NCI-H748 (cell line): Measurements from ENCODE around the gene ZNF823.

Source experiments
- DNase-seq: peaks from one replicate; lab custom pipeline; 2025; ENCODE audit not compliant: unreplicated experiment; lab: John Stamatoyannopoulos, UW

The ZNF823 gene

GRCh38 chr19:11737964-11738745, 591 bp downstream of the ZNF823 start:
- peak; percentile 39 for DNase-seq

GRCh38 chr19:11736696-11737095, 2.0 kb downstream of the ZNF823 start:
- DNase-seq: no peak

GRCh38 chr19:11735375-11735774, 3.4 kb downstream of the ZNF823 start:
- DNase-seq: no peak

GRCh38 chr19:11729586-11729985, 9.2 kb downstream of the ZNF823 start:
- DNase-seq: no peak

- no peak for DNase-seq
These were observed 16.3 kb downstream of the ZNF823 start for GRCh38 chr19:11722414-11722813.

GRCh38 chr19:11721681-11722080, 17.1 kb downstream of the ZNF823 start:
- DNase-seq: no peak

- DNase-seq: no peak
These were observed 28.4 kb downstream of the ZNF823 start for GRCh38 chr19:11710313-11710712.

- no peak for DNase-seq
These were observed 30.3 kb downstream of the ZNF823 start for GRCh38 chr19:11708457-11708856.

GRCh38 chr19:11705474-11705873, 33.3 kb downstream of the ZNF823 start:
- no peak for DNase-seq

GRCh38 chr19:11704626-11705025, 34.1 kb downstream of the ZNF823 start:
- no peak for DNase-seq

- peak; percentile 30 for DNase-seq
These were observed 38.6 kb downstream of the ZNF823 start for GRCh38 chr19:11699931-11700794.

GRCh38 chr19:11698231-11698630, 40.5 kb downstream of the ZNF823 start:
- no peak for DNase-seq

GRCh38 chr19:11697284-11697855, 41.4 kb downstream of the ZNF823 start:
- DNase-seq: no peak

GRCh38 chr19:11694533-11695439, 44.0 kb downstream of the ZNF823 start:
- peak; percentile 94 for DNase-seq

- DNase-seq: peak; percentile 80
These were observed 44.9 kb downstream of the ZNF823 start for GRCh38 chr19:11693505-11694499.

GRCh38 chr19:11692127-11692790, 46.5 kb downstream of the ZNF823 start:
- DNase-seq: no peak

- no peak for DNase-seq
These were observed 52.8 kb downstream of the ZNF823 start for GRCh38 chr19:11685676-11686650.
